Stimulated activated CD8-positive, alpha-beta memory T cell treated with anti-CD3 and anti-CD28 coated beads, Interleukin-15, amount 100 ng/mL, for 24 hours (primary cell): Measurements from ENCODE around the gene RAVER2.

Experiments used
- DNase-seq: peaks from one replicate; pipeline ENCODE4 v3.0.0-alpha.2; 2020; ENCODE audit warnings: low read depth

RAVER2 gene

GRCh38 chr1:64877598-64877997 is 132.7 kb downstream of the RAVER2 start:
- no peak for DNase-seq

DNA sequence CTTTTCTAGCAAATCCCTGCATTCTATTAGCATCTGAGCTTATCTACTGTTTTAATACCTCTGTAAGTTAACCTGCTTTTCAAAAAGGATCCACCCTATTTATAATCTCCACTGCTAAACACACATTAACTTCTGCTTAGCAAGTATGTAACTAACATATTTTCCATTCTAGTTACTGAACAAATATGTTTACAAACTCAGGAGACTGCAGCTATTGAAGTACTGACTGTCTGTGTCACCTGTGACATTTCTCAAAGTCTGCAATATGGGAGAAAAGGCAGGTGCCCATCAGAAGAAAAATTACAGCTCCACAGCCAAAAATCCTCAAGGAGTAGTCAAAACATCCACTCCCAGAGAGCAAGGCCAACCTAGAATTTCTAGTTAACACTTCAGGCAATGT is 133.2 kb downstream of the RAVER2 start:
- DNase-seq = no peak

- DNase-seq = no peak
Observed at GRCh38 chr1:64878931-64879611, 134.2 kb downstream of the RAVER2 start.

GRCh38 chr1:64880449-64880848 is 135.6 kb downstream of the RAVER2 start:
- no peak for DNase-seq

- DNase-seq = no peak
Observed at GRCh38 chr1:64881281-64881680, 136.4 kb downstream of the RAVER2 start.
